ENCODE measurements around the gene RPS23.

DNA sequence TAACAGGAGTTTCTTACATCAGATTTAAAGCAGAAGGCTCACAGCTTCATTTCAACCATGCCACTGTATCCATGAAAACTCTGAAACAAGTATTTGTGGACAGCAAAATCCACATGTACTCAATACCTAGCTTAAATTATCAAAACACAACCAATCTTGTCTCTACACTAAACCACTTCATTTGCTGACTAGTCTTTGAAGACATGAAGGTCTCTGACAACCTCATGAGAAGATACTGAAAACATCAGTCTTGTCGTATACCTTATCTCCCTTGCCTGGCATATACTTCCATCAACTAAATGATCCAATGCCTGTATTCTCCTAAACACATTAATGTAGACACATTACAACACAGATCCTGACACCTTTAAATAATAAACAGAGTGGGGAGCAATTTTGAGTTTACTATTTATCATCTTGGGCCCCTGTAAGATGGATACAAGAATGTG, 2.9 kb downstream of the RPS23 start:
- TF ChIP-seq CTCF (conservative IDR thresholded peaks at IDR 0.05) (no peak), ZFX (IDR thresholded peaks at IDR 0.05) (no peak)

Measured in C4-2B (cell line).